ENCODE results near the gene SUMO4. TPM values are rescaled to one million over a fixed set of nuclear protein-coding genes. Genes with fewer than 3 reads are reported as not detected.

The SUMO4 gene
- total RNA-seq, 1 donor from 2014 or later: 4.2 TPM

- H3K36me3 Mint-ChIP-seq: peaks cover 53% of the 10 kb centered on the region
- peaks cover 19% of the 10 kb centered on the region for H3K4me1 Mint-ChIP-seq
- no peak overlapping the region for H3K4me3 Mint-ChIP-seq
- TF ChIP-seq CTCF (IDR thresholded peaks at IDR 0.05; ENCODE audit: unreplicated experiment): no peak
- no peaks in the 10 kb centered on the region for H3K27me3 Mint-ChIP-seq (ENCODE audit: low read depth)
- H3K27ac Mint-ChIP-seq: no peak overlapping the region
- DNase-seq (ENCODE audit: low spot score in 2 of 2, unreplicated experiment in 2 of 2): no peak
- peaks cover 12% of the 10 kb centered on the region for H3K9me3 Mint-ChIP-seq
These were observed 4.9 kb upstream of the SUMO4 start for GRCh38 chr6:149395185-149395584.

GRCh38 chr6:149397384-149397783 lies 2.7 kb upstream of the SUMO4 start:
- Mint-ChIP-seq H3K9me3 (peaks cover 9% of the 10 kb centered on the region), H3K4me1 (peaks cover 18% of the 10 kb centered on the region), H3K36me3 (peaks cover 57% of the 10 kb centered on the region), H3K4me3 (no peak overlapping the region), H3K27ac (no peak overlapping the region), H3K27me3 (ENCODE audit: low read depth) (no peaks in the 10 kb centered on the region)
- TF ChIP-seq CTCF (IDR thresholded peaks at IDR 0.05; ENCODE audit: unreplicated experiment): no peak
- DNase-seq (ENCODE audit: low spot score in 2 of 2, unreplicated experiment in 2 of 2): no peak

GRCh38 chr6:149403534-149403933 lies 3.5 kb downstream of the SUMO4 start:
- no peak for DNase-seq (ENCODE audit: low spot score in 2 of 2, unreplicated experiment in 2 of 2)
- peaks cover 58% of the 10 kb centered on the region for H3K36me3 Mint-ChIP-seq
- TF ChIP-seq CTCF (IDR thresholded peaks at IDR 0.05; ENCODE audit: unreplicated experiment): no peak
- H3K27ac Mint-ChIP-seq: no peak overlapping the region
- no peaks in the 10 kb centered on the region for H3K27me3 Mint-ChIP-seq (ENCODE audit: low read depth)
- H3K4me1 Mint-ChIP-seq: no peaks in the 10 kb centered on the region
- no peak overlapping the region for H3K4me3 Mint-ChIP-seq
- peaks cover 8% of the 10 kb centered on the region for H3K9me3 Mint-ChIP-seq

- Mint-ChIP-seq H3K4me1 (no peaks in the 10 kb centered on the region), H3K4me3 (no peak overlapping the region), H3K36me3 (peaks cover 55% of the 10 kb centered on the region), H3K27ac (no peak overlapping the region), H3K9me3 (peaks cover 8% of the 10 kb centered on the region), H3K27me3 (ENCODE audit: low read depth) (no peaks in the 10 kb centered on the region)
- TF ChIP-seq CTCF (IDR thresholded peaks at IDR 0.05; ENCODE audit: unreplicated experiment): no peak
- DNase-seq (ENCODE audit: low spot score in 2 of 2, unreplicated experiment in 2 of 2): no peak
These were observed 6.0 kb downstream of the SUMO4 start for GRCh38 chr6:149405823-149406765.

- no peak for TF ChIP-seq CTCF (IDR thresholded peaks at IDR 0.05; ENCODE audit: unreplicated experiment)
- no peaks in the 10 kb centered on the region for H3K27me3 Mint-ChIP-seq (ENCODE audit: low read depth)
- peaks cover 37% of the 10 kb centered on the region for H3K36me3 Mint-ChIP-seq
- no peaks in the 10 kb centered on the region for H3K4me1 Mint-ChIP-seq
- DNase-seq (ENCODE audit: low spot score in 2 of 2, unreplicated experiment in 2 of 2): no peak
- peaks cover 2% of the 10 kb centered on the region for H3K9me3 Mint-ChIP-seq
- H3K27ac Mint-ChIP-seq: no peak overlapping the region
- H3K4me3 Mint-ChIP-seq: no peak overlapping the region
These were observed 9.6 kb downstream of the SUMO4 start for GRCh38 chr6:149409617-149410016.

All from mesothelial cell of epicardium (in vitro differentiated cells).